Suprapubic skin (tissue), 4 donors: Measurements from ENCODE around the gene FKBP6.

Source experiments
- EP300 ChIP-seq: sonication (generic); formaldehyde crosslinking; IDR thresholded peaks from one replicate; pipeline ENCODE4 v1.6.1; 2017; ENCODE audit warnings: antibody characterized with exemption
- POLR2A ChIP-seq, 2 donors: fragments of 450-650 bp; IDR thresholded peaks; one replicate each; pipeline ENCODE4 v1.6.1; 2017; ENCODE audit warnings: antibody characterized with exemption in 2 of 2, mild to moderate bottlenecking in 2 of 2, moderate library complexity in 2 of 2
- POLR2AphosphoS5 ChIP-seq, 3 donors: sonication (generic); formaldehyde crosslinking; IDR thresholded peaks; one replicate each; pipeline ENCODE4 v1.6.1; 2017; ENCODE audit warnings: antibody characterized with exemption in 3 of 3
- TF ChIP-seq, protein P1 (sequence below), 2 donors: fragments of 200-600 bp in 1 of 2; fragments of 450-650 bp in 1 of 2; sonication (generic) in 1 of 2; IDR thresholded peaks; one replicate each; pipeline ENCODE4 v1.5.1; 2016 to 2019; ENCODE audit warnings: antibody characterized with exemption in 2 of 2, mild to moderate bottlenecking in 1 of 2, moderate library complexity in 1 of 2

DNA sequence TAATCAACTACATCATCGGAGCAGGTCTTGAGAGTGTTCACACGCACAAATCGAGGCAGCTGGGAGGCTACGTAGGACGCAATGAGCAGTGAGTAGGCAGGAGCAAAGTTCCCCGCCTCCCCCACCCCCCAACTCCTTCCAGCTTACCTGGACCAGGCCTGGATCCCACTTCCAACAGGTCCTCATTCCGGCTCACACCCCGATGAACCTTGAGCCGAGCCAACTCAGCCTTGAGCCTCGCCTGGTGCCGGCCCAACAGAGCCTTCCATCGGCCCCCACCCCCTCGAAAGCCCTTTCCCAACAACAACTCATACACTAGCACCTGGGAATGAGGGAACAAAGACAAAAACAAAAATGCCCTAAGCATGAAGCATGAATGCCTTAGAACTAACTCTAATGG, 20.5 kb upstream of the FKBP6 start:
- TF ChIP-seq, protein P1, sequence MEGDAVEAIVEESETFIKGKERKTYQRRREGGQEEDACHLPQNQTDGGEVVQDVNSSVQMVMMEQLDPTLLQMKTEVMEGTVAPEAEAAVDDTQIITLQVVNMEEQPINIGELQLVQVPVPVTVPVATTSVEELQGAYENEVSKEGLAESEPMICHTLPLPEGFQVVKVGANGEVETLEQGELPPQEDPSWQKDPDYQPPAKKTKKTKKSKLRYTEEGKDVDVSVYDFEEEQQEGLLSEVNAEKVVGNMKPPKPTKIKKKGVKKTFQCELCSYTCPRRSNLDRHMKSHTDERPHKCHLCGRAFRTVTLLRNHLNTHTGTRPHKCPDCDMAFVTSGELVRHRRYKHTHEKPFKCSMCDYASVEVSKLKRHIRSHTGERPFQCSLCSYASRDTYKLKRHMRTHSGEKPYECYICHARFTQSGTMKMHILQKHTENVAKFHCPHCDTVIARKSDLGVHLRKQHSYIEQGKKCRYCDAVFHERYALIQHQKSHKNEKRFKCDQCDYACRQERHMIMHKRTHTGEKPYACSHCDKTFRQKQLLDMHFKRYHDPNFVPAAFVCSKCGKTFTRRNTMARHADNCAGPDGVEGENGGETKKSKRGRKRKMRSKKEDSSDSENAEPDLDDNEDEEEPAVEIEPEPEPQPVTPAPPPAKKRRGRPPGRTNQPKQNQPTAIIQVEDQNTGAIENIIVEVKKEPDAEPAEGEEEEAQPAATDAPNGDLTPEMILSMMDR (IDR thresholded peaks at IDR 0.05), result no peak
- TF ChIP-seq POLR2A (IDR thresholded peaks at IDR 0.05), result no peak
- no peak for TF ChIP-seq POLR2AphosphoS5 (IDR thresholded peaks at IDR 0.05)
- TF ChIP-seq EP300, result no peak
